Lung (tissue), 12 donors: ENCODE results near the gene HOXC11. TPM values are rescaled to one million over a fixed set of nuclear protein-coding genes. Genes with fewer than 3 reads are reported as not detected.

Experiments used
- ATAC-seq: fragments of 200-7000 bp; cut with Tn5 transposase; one replicate; pipeline ENCODE4 v1.9.1; 2020; ENCODE audit warnings: moderate number of reproducible peaks; ENCODE audit not compliant: insufficient read depth, low FRiP score
- DNase-seq, 3 donors: peaks; one replicate each; pipeline ENCODE4 v3.0.0-alpha.2; 2013 to 2017
- H3K27ac ChIP-seq, 2 donors: one replicate each; pipeline ENCODE4 v1.5.1; 2013; ENCODE audit warnings: mild to moderate bottlenecking in 2 of 2, moderate library complexity in 2 of 2, control low read depth in 1 of 2, inconsistent platforms in 1 of 2, low read depth in 1 of 2, low read length in 1 of 2
- H3K27me3 ChIP-seq, 3 donors: one replicate each; pipeline ENCODE4 v1.5.1; 2013; ENCODE audit warnings: low read length in 2 of 3; ENCODE audit not compliant: control insufficient read depth in 3 of 3, insufficient read depth in 3 of 3
- H3K36me3 ChIP-seq, 4 donors: one replicate each; pipeline ENCODE4 v1.5.1; 2013; ENCODE audit warnings: low read length in 4 of 4, mild to moderate bottlenecking in 1 of 4, moderate library complexity in 1 of 4; ENCODE audit not compliant: control insufficient read depth in 4 of 4, insufficient read depth in 4 of 4
- H3K4me1 ChIP-seq, 5 donors: one replicate each; pipeline ENCODE4 v1.5.1; 2013; ENCODE audit warnings: low read length in 5 of 5, mild to moderate bottlenecking in 2 of 5, moderate library complexity in 1 of 5; ENCODE audit not compliant: control insufficient read depth in 5 of 5, insufficient read depth in 5 of 5
- H3K4me3 ChIP-seq: one replicate; pipeline ENCODE4 v1.5.1; 2013; ENCODE audit warnings: mild to moderate bottlenecking, control low read depth, moderate library complexity
- H3K9ac ChIP-seq, 2 donors: one replicate each; pipeline ENCODE4 v1.5.1; 2013; ENCODE audit warnings: low read length in 2 of 2, control low read depth in 1 of 2; ENCODE audit not compliant: insufficient read depth in 1 of 2
- H3K9me3 ChIP-seq, 4 donors: one replicate each; pipeline ENCODE4 v1.5.1; 2013; ENCODE audit warnings: low read length in 3 of 4, mild to moderate bottlenecking in 1 of 4, moderate library complexity in 1 of 4; ENCODE audit not compliant: control insufficient read depth in 4 of 4, insufficient read depth in 3 of 4
- WGBS, 2 donors: extraction: QIAGEN DNeasy Blood & Tissue Kit; methylation state at CpG; one replicate each; pipeline ENCODE4 v1.1.7; 2013; 5-methylcytosine and 5-hydroxymethylcytosine counted together
- polyA plus RNA-seq, 2 donors: library from polyadenylated mRNA; stranded (reverse); fragments of 200-250 nt; gene quantifications; one replicate each; pipeline ENCODE4 v1.2.1, GENCODE V29; 2013
- total RNA-seq, 2 donors: library from RNA; depleted of rRNA in 1 of 2; stranded (reverse); fragments of >200 nt in 1 of 2; gene quantifications; one replicate each; pipeline ENCODE4 v1.2.1, GENCODE V29; 2014 to 2021
- TF ChIP-seq, protein P1 (sequence below): IDR thresholded peaks from 2 replicates; pipeline ENCODE4 v1.5.1; 2012; ENCODE audit warnings: mild to moderate bottlenecking; ENCODE audit errors: control extremely low read depth, extremely low read depth
- donor health status: control.
- donor health status: control.
- donor health status: Bipolar disorder and iron deficiency.
- donor health status: healthy.
- donor health status: DM: yes; HTN: yes; CAD: no.

The HOXC11 gene
- total and polyA plus RNA-seq, 4 donors, result not detected

DNA sequence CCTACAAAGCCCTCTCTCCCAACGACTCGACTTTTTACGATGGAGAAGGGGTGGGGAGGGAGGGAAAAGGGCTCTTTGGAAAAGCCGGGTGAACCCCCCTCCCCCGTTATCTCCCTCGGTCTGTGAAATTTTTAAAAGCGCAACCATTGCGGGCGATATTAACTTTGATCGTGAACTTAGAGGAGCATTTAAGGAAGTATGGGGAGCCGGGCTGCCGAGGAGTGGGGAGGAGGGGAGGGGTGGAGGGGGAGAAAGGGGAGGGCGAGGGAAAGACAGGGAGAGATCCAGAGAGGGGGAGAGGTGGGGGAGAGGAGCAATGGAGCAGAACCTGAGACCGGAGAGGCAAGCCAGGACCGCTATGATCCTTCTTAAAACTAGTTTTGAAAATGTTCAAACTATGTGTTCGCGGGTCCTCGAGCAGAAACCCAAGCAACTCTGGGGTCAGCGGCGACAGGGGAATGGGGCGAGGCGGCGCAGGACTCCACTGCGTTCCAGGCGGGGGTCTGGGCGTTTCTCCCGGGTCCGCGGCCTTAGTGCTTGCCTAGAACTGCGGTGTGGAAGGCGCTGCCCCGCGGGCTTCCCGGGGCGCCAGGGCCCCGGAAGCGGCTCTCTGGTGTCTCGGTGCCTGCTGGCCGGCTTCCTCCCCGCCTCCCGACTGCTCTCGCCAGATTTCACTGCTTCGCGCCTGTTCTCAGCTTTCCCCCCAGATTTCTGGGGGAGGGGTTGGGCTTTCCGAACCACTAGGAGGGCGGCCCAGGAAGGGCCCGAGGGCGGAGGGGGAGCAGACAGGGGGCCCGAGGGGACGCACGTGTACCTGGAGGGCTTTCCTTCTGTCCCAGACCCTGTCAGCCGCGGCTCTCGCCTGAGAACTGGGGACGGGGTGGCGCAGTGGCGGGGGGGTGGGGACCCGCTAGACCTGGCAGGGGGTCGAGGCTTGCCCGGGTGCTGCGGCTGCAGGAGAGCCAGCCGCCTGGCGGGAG, 1.4 kb downstream of the HOXC11 start, which contains the start of gene HOTAIR:
Gene HOTAIR, minus strand, starts transcription at position 871 of the 980 bp plus-strand sequence.
- H3K27ac ChIP-seq, result no peak within 1 kb of the TSS

DNA sequence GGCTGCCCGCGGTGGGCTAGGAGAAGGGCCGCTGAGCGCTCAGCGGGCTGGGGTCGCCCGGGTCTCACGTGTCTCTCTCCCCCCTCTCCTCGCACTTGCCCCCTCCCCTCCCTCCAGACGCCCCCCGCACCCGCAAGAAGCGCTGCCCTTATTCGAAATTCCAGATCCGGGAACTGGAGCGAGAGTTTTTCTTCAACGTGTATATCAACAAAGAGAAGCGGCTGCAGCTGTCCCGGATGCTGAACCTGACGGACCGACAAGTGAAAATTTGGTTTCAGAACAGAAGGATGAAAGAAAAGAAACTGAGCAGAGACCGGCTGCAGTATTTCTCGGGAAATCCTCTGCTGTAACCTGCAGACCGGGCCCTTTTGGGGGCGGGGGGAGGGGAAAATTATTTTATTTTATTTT, 2.1 kb downstream of the HOXC11 start:
- no peaks in the 10 kb centered on the region for H3K36me3 ChIP-seq
- WGBS, 2 donors, result 2 to 5% methylated on average over 16 to 25 of the region's 25 CpGs
- DNase-seq, result no peak
- peaks cover 0 to 23% (median 0%) of the 10 kb centered on the region in 4 donors for H3K9me3 ChIP-seq
- ATAC-seq, result no peak
- peaks cover 43 to 98% (median 86%) of the 10 kb centered on the region in 3 donors for H3K27me3 ChIP-seq
- peaks cover 0 to 16% (median 4%) of the 10 kb centered on the region in 5 donors for H3K4me1 ChIP-seq
- H3K4me3 ChIP-seq, result no peak overlapping the region
- H3K9ac ChIP-seq, result no peak overlapping the region
- H3K27ac ChIP-seq, result no peak overlapping the region
- TF ChIP-seq, protein P1, sequence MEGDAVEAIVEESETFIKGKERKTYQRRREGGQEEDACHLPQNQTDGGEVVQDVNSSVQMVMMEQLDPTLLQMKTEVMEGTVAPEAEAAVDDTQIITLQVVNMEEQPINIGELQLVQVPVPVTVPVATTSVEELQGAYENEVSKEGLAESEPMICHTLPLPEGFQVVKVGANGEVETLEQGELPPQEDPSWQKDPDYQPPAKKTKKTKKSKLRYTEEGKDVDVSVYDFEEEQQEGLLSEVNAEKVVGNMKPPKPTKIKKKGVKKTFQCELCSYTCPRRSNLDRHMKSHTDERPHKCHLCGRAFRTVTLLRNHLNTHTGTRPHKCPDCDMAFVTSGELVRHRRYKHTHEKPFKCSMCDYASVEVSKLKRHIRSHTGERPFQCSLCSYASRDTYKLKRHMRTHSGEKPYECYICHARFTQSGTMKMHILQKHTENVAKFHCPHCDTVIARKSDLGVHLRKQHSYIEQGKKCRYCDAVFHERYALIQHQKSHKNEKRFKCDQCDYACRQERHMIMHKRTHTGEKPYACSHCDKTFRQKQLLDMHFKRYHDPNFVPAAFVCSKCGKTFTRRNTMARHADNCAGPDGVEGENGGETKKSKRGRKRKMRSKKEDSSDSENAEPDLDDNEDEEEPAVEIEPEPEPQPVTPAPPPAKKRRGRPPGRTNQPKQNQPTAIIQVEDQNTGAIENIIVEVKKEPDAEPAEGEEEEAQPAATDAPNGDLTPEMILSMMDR, result no peak

More for the DNA sequence above, 1.4 kb downstream of the HOXC11 start, which contains the start of gene HOTAIR:
- no peak within 1 kb of the TSS for H3K9ac ChIP-seq
- 3% methylated on average over 48 to 63 of the region's 63 CpGs for WGBS, 2 donors
- TF ChIP-seq, protein P1, result no peak
- DNase-seq, result peak in 1 of 3 donors; percentile 41
- H3K4me3 ChIP-seq, result no peak within 1 kb of the TSS
- no peak for ATAC-seq
- H3K9me3 ChIP-seq, result peaks cover 0 to 17% (median 0%) of the 10 kb centered on the region in 4 donors
- H3K27me3 ChIP-seq, result peaks cover 43 to 98% (median 86%) of the 10 kb centered on the region in 3 donors
- peaks cover 0 to 16% (median 4%) of the 10 kb centered on the region in 5 donors for H3K4me1 ChIP-seq
- no peaks in the 10 kb centered on the region for H3K36me3 ChIP-seq

DNA sequence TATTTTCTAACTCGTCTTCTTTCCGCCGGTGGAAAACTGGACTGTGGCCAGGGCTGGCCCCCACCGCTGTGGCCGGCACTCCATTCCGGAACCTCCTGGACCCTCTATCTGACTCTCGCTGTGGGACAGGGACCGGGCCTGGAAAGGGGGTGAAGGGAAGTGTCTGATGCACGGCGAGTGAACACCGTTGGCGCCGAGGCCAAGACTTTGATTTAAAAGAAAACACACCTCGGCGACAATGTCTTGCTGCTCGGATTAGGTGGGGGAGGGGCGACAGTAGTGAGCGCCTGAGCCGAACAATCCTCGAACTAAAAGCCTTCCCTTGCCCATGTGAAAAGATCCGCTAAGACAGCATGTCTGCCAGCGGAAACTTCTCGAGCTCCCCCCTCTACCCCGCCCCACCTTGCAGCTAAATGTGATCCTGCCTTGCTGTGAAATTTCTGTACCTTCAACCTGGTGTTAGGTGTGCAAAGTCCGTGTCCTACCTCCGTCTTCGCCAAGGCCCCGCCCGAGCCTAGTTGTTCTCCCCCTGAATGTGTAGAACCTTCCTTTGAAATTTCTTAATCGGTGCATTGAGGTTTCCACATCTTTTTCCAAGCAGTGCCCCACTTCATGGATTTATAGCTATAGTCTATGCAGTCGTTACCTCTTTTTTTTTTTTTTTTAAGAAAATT, 2.7 kb downstream of the HOXC11 start:
- ATAC-seq (no peak), DNase-seq (no peak)
- Histone ChIP-seq H3K27me3 (peaks cover 42 to 98% (median 86%) of the 10 kb centered on the region in 3 donors), H3K36me3 (no peaks in the 10 kb centered on the region), H3K27ac (no peak overlapping the region), H3K4me1 (peaks cover 0 to 16% (median 4%) of the 10 kb centered on the region in 5 donors), H3K9ac (no peak overlapping the region), H3K4me3 (no peak overlapping the region), H3K9me3 (peaks cover 0 to 23% (median 0%) of the 10 kb centered on the region in 4 donors)
- TF ChIP-seq, protein P1, result no peak
- WGBS, 2 donors, result 8 to 10% methylated on average over 31 of the region's 31 CpGs
